Adrenal gland (tissue), 12 donors: ENCODE data around the gene ISY1. TPM values are rescaled to one million over a fixed set of nuclear protein-coding genes. Genes with fewer than 3 reads are reported as not detected.
A peak's percentile ranks its signal among the peaks of the same experiment; 100 is the strongest.
"Not testable (repeated sequence)": the region's sequence is repeated elsewhere in the genome, so short reads cannot be mapped to it uniquely, and the experiment has no call there.

Experiments
- DNase-seq, 7 donors: peaks; one replicate each; pipeline ENCODE4 v3.0.0-alpha.2; 2019 to 2020
- H3K27ac ChIP-seq, 5 donors: fragments of 200-600 bp; sonication (generic) in 4 of 5; 1 replicate in 3 of 5; 2 replicates in 2 of 5; pipeline versions ENCODE4 v1.5.1 to v1.8.0; 2016 to 2020; ENCODE audit warnings: mild to moderate bottlenecking in 1 of 5
- H3K27me3 ChIP-seq: fragments of 200-600 bp; 2 replicates; pipeline ENCODE4 v1.8.0; 2021
- H3K36me3 ChIP-seq, 2 donors: fragments of 200-600 bp; replicated peaks in 1 of 2; 1 replicate in 1 of 2; 2 replicates in 1 of 2; pipeline versions ENCODE4 v1.5.1 to v1.8.0; 2018 to 2022
- H3K4me1 ChIP-seq, 2 donors: fragments of 200-600 bp; replicated peaks in 1 of 2; 1 replicate in 1 of 2; 2 replicates in 1 of 2; pipeline versions ENCODE4 v1.5.1 to v1.8.0; 2018 to 2021
- H3K4me3 ChIP-seq, 4 donors: fragments of 200-600 bp; sonication (generic) in 3 of 4; one replicate each; pipeline ENCODE4 v1.5.1; 2016 to 2018
- H3K9me3 ChIP-seq, 3 donors: fragments of 200-600 bp; sonication (generic) in 1 of 3; replicated peaks in 1 of 3; 1 replicate in 2 of 3; 2 replicates in 1 of 3; pipeline versions ENCODE4 v1.5.1 to v1.8.0; 2016 to 2021
- POLR2A ChIP-seq, 2 donors: fragments of 450-650 bp; IDR thresholded peaks; one replicate each; pipeline ENCODE4 v1.6.1; 2017; ENCODE audit warnings: antibody characterized with exemption in 2 of 2, mild to moderate bottlenecking in 2 of 2, moderate library complexity in 1 of 2
- WGBS, 4 donors: extraction: QIAGEN DNeasy Blood & Tissue Kit in 2 of 4; methylation state at CpG; one replicate each; pipeline versions ENCODE4 v1.1.5 to v1.1.7; 2013 to 2017; 5-methylcytosine and 5-hydroxymethylcytosine counted together
- intact Hi-C, 2 donors: fragments of 100-400 bp; cut with DNase I; formaldehyde crosslinking; loops; one replicate each; pipeline versions ENCODE4 v1.14.1 to v1.15.0; 2022 to 2023
- polyA plus RNA-seq, 3 donors: library from polyadenylated mRNA; stranded (reverse); fragments of 200-250 nt in 2 of 3; fragments of 350-450 nt in 1 of 3; fragmentation: Illumina TruSeq in 1 of 3; extraction: RNeasy Lipid Tissue Mini Kit (QIAGEN cat#74804) in 1 of 3; gene quantifications; one replicate each; pipeline ENCODE4 v1.2.3, GENCODE V29; 2013 to 2014
- total RNA-seq, 9 donors: library from RNA; depleted of rRNA in 4 of 9; stranded (reverse); fragments of >200 nt in 4 of 9; fragments of 120-200 nt in 1 of 9; fragmentation: NEBNext Ultra II Directional in 1 of 9; extraction: Animal tissue kit (Norgen Biotek cat#: 25700) in 1 of 9; gene quantifications; one replicate each; pipeline versions ENCODE4 v1.1.0 to v1.2.4, GENCODE V29; 2013 to 2023
- TF ChIP-seq, protein P1 (sequence below), 6 experiments: fragments of 450-650 bp in 4 of 6; fragments of 200-600 bp in 2 of 6; sonication (generic) in 1 of 6; IDR thresholded peaks; 1 replicate in 5 of 6; 2 replicates in 1 of 6; pipeline versions ENCODE4 v1.5.1 to v1.8.0; 2016 to 2021; ENCODE audit warnings: antibody characterized with exemption in 6 of 6, mild to moderate bottlenecking in 2 of 6, moderate library complexity in 1 of 6
- donor health status: healthy with polysubstance abuse.
- donor health status: Bipolar disorder and iron deficiency.
- donor health status: DM: yes; HTN: yes; CAD: no.
- donor health status: DM: no; HTN: no; CAD: no.
- donor health status: DM: no; HTN: no; CAD: no.
- donor health status: DM: yes; HTN: yes; CAD: no.

Gene ISY1
- total and polyA plus RNA-seq, 12 donors: 4.1 to 40.0 (median 26.1) TPM

DNA sequence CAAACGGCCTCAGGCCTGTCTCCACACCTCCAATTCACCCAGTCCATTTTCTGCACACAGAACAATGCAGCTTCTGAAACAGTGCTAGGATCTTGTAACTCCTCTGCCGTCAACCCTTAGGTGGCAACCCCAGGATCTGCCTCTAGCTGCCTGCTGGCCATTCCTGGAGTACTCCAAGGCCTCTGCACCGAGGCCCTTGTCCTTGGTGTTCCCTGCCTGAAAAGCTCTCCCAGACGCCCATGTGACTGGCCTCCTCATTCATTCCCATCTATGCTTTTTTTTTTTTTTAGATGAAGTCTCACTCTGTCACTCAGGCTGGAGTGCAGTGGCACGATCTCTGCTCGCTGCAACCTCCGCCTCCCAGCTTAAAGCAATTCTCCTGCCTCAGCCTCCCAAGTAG lies 57.6 kb downstream of the ISY1 start:
- DNase-seq: peak in 6 of 7 donors; percentile 50 to 77 (median 63)
- Histone ChIP-seq H3K27ac (no peak overlapping the region), H3K4me3 (no peak overlapping the region), H3K36me3 (no peaks in the 10 kb centered on the region), H3K27me3 (no peaks in the 10 kb centered on the region), H3K9me3 (no peaks in the 10 kb centered on the region), H3K4me1 (peaks cover 15 to 31% of the 10 kb centered on the region in 2 donors)
- WGBS, 4 donors: 41 to 48% (median 46%) methylated on average over 7 of the region's 7 CpGs
- intact Hi-C loops: no loop called here
- TF ChIP-seq, protein P1, sequence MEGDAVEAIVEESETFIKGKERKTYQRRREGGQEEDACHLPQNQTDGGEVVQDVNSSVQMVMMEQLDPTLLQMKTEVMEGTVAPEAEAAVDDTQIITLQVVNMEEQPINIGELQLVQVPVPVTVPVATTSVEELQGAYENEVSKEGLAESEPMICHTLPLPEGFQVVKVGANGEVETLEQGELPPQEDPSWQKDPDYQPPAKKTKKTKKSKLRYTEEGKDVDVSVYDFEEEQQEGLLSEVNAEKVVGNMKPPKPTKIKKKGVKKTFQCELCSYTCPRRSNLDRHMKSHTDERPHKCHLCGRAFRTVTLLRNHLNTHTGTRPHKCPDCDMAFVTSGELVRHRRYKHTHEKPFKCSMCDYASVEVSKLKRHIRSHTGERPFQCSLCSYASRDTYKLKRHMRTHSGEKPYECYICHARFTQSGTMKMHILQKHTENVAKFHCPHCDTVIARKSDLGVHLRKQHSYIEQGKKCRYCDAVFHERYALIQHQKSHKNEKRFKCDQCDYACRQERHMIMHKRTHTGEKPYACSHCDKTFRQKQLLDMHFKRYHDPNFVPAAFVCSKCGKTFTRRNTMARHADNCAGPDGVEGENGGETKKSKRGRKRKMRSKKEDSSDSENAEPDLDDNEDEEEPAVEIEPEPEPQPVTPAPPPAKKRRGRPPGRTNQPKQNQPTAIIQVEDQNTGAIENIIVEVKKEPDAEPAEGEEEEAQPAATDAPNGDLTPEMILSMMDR (IDR thresholded peaks at IDR 0.05): no peak
- no peak for TF ChIP-seq POLR2A (IDR thresholded peaks at IDR 0.05)

DNA sequence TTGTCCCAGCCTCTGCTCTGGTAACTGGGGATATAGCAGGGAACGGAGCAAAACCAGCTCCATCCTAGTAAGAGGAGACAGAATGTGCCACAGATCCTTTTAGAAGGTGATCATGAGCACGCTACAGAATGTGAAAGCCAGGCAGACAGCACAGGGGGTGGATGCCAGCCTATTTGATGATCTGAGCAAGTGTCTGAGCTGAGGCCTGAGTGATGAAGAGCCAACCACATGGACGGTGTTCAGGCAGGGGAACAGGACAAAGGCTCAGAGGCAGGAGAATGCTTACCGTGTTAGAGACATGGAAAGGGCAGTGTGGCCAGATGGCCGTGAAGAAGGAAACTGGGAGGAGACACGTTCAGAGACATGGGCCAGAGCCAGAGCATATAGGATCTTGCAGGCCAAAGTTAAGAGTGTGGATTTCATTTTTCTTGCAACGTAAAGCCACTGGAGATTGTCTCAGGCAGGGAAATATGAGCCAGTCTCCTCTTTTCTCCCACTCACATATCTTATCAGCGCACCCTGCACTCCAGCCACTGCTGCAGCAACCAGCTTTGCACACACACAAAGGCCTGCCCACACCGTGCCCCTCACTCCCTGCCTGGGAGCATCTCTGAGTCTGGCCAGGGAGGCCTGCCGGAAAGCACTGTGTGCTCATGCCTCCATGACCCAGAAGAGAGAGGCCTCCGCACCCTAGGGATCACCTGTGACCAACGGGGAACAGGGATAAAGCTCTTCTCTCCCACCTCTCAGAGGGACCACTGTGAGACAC lies 59.3 kb downstream of the ISY1 start:
- WGBS, 4 donors: 87 to 95% (median 89%) methylated on average over 10 to 12 of the region's 12 CpGs
- Histone ChIP-seq H3K27ac (no peak overlapping the region), H3K4me3 (no peak overlapping the region), H3K36me3 (no peaks in the 10 kb centered on the region), H3K4me1 (peaks cover 10 to 21% of the 10 kb centered on the region in 2 donors), H3K9me3 (no peaks in the 10 kb centered on the region), H3K27me3 (no peaks in the 10 kb centered on the region)
- intact Hi-C loops: no loop called here
- no peak for DNase-seq
- TF ChIP-seq POLR2A (IDR thresholded peaks at IDR 0.05): no peak
- TF ChIP-seq, protein P1 (IDR thresholded peaks at IDR 0.05): no peak

DNA sequence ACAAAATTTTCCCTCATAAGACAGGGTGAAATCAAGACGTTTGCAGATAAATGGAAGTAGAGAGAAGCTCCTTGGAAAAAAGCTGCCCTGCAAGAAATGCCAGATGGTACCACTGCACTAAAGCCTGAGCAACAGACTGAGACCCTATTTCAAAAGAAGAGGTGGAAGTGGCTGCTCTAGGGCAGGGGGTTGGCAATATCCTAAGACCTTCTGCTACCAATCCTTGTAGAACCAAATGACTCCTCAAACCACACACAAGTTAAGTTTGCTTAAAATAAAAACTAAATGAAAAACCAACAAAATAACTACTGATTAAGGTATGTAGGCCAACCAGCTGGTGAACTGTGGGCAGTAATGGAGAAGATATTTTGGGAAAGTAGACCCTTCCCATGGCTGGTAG lies 60.6 kb downstream of the ISY1 start:
- H3K4me3 ChIP-seq: no peak overlapping the region
- no peak overlapping the region for H3K27ac ChIP-seq
- 68 to 84% (median 74%) methylated on average over 1 of the region's 1 CpG for WGBS, 4 donors
- H3K36me3 ChIP-seq: no peaks in the 10 kb centered on the region
- H3K27me3 ChIP-seq: no peaks in the 10 kb centered on the region
- DNase-seq: no peak
- H3K4me1 ChIP-seq: peaks cover 0 to 12% of the 10 kb centered on the region in 2 donors
- TF ChIP-seq, protein P1 (IDR thresholded peaks at IDR 0.05): no peak
- TF ChIP-seq POLR2A (IDR thresholded peaks at IDR 0.05): no peak
- no peaks in the 10 kb centered on the region for H3K9me3 ChIP-seq
- intact Hi-C loops: no loop called here

DNA sequence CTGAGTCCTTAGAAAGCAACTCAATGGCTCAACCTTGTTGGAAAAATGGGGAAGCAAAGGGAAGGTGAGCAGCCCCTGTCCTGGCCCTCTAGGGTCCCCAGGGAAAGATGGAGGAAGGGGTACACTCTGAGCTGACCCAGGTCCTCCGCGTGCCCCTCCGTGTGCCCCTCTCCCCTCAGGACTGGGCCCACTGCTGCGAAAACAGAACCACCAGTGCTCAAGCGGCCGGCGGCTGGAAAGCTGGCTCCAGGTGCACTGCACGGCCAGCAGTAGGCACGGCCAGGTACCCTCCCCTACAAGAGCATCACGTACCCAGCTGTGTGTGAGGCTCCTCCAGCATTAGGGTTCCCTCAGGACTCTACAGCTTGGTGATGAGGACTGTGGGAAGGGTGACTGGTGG lies 65.6 kb downstream of the ISY1 start:
- Histone ChIP-seq H3K9me3 (no peaks in the 10 kb centered on the region), H3K4me1 (no peaks in the 10 kb centered on the region), H3K27ac (no peak overlapping the region), H3K36me3 (peaks cover 0 to 33% of the 10 kb centered on the region in 2 donors), H3K27me3 (no peaks in the 10 kb centered on the region), H3K4me3 (no peak overlapping the region)
- intact Hi-C loops: no loop called here
- DNase-seq: no peak
- 97% methylated on average over 10 of the region's 10 CpGs; no CpG with 5 or more reads in 2 of the 4 donors for WGBS, 4 donors
- TF ChIP-seq, protein P1 (IDR thresholded peaks at IDR 0.05): no peak
- TF ChIP-seq POLR2A (IDR thresholded peaks at IDR 0.05): no peak

DNA sequence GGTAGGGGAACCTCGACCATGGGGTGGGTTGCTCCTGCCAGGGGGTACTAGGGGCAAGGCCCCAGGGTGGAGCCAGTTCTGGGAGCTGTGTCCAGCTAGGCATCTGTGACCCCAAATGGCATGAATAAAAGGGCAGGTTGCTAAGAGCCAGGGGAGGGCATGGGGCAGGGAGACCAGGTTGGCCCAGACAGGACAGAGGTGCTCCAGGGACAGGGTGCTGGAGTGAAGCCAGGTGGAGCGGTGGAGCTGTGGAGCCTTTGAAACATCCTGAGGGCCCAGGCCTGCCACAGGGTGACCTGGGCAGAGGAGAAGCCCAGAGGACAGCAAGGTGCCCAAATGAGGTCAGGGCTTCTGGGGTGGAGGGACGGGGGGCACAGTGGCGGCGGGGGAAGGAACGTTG lies 72.6 kb downstream of the ISY1 start:
- H3K4me1 ChIP-seq: not testable (repeated sequence)
- no CpG with 5 or more reads among the region's 6 CpGs for WGBS, 4 donors

DNA sequence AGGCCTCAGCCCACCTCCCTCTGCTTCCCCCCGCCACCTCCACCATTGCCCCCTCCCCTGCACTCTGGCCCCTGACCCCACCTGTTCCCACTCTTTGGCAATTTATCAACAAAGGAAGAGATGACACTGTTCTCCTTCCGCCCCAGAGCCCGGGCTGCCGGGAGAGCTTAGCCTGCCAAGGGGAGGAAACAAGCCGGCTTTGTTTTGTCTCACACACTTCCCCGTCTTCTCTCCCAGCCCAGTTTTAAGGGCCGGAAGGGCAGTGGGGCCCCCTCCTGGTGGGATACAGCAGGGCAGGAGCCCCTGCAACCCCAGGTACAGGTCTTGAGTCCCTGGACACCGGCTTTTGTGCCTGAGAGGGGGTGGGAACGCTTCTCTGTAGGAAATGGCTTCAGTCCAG lies 73.0 kb downstream of the ISY1 start:
- H3K27me3 ChIP-seq, H3K27ac ChIP-seq, intact Hi-C loops, H3K4me1 ChIP-seq, H3K4me3 ChIP-seq, H3K9me3 ChIP-seq: not testable (repeated sequence)
- WGBS, 4 donors: 4 to 8% methylated on average over 4 to 6 of the region's 9 CpGs; no CpG with 5 or more reads in 2 of the 4 donors
- peaks cover 0 to 13% of the 10 kb centered on the region in 2 donors for H3K36me3 ChIP-seq
- DNase-seq: peak in 5 of 7 donors; percentile 32 to 68 (median 42)

More for the DNA sequence above, 72.6 kb downstream of the ISY1 start:
- intact Hi-C loops, H3K27me3 ChIP-seq, H3K4me3 ChIP-seq, DNase-seq, H3K9me3 ChIP-seq, H3K27ac ChIP-seq: not testable (repeated sequence)
- H3K36me3 ChIP-seq: peaks cover 0 to 17% of the 10 kb centered on the region in 2 donors
